ENCODE data around the gene PTBP2.

DNA sequence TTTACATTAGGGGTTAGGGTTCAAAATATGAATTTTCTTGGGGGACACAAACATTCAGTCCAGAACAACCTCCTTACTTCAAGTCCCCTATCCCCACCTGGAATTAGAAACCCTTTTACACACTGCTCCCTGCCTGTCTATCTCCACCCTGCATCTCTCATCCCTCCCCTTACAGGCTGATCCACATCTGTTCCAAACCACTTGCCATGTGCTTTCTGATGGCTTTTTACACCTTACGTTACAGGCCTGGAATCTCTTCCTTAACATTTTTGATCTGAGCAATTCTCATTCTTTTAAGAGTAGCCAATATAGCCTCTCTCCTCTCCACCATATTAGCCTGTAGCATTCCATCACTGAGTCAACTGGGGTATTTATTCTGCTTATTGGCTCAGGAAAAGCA lies 122.0 kb downstream of the PTBP2 start:
- TF ChIP-seq POLR2AphosphoS5 (IDR thresholded peaks at IDR 0.05; ENCODE audit: low read depth, low read length) (no peak), SIN3A (IDR thresholded peaks at IDR 0.05; ENCODE audit: borderline replicate concordance, insufficient read depth, low read length) (no peak), TAF1 (IDR thresholded peaks at IDR 0.05; ENCODE audit: borderline replicate concordance, insufficient read depth, low read length) (no peak), FOXP2 (optimal IDR thresholded peaks at IDR 0.05; ENCODE audit: borderline replicate concordance, extremely low read depth, extremely low read length, insufficient read depth) (no peak)
- TF ChIP-seq, protein P1, sequence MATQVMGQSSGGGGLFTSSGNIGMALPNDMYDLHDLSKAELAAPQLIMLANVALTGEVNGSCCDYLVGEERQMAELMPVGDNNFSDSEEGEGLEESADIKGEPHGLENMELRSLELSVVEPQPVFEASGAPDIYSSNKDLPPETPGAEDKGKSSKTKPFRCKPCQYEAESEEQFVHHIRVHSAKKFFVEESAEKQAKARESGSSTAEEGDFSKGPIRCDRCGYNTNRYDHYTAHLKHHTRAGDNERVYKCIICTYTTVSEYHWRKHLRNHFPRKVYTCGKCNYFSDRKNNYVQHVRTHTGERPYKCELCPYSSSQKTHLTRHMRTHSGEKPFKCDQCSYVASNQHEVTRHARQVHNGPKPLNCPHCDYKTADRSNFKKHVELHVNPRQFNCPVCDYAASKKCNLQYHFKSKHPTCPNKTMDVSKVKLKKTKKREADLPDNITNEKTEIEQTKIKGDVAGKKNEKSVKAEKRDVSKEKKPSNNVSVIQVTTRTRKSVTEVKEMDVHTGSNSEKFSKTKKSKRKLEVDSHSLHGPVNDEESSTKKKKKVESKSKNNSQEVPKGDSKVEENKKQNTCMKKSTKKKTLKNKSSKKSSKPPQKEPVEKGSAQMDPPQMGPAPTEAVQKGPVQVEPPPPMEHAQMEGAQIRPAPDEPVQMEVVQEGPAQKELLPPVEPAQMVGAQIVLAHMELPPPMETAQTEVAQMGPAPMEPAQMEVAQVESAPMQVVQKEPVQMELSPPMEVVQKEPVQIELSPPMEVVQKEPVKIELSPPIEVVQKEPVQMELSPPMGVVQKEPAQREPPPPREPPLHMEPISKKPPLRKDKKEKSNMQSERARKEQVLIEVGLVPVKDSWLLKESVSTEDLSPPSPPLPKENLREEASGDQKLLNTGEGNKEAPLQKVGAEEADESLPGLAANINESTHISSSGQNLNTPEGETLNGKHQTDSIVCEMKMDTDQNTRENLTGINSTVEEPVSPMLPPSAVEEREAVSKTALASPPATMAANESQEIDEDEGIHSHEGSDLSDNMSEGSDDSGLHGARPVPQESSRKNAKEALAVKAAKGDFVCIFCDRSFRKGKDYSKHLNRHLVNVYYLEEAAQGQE (IDR thresholded peaks at IDR 0.05; ENCODE audit: insufficient read depth in 1 of 2, low read depth in 2 of 2, low read length in 2 of 2): no peak
